SK-N-MC (cell line): ENCODE measurements around the gene PTPRG.
A peak's percentile ranks its signal among the peaks of the same experiment; 100 is the strongest.
"Not testable (repeated sequence)": the region's sequence is repeated elsewhere in the genome, so short reads cannot be mapped to it uniquely, and the experiment has no call there.

ENCODE experiments used
- DNase-seq: peaks from one replicate; pipeline ENCODE4 v3.0.0-alpha.2; 2011; ENCODE audit warnings: low read depth, low spot score
- H3K27ac ChIP-seq: fragments of 200-600 bp; sonication (generic); 2 replicates; pipeline ENCODE4 v1.5.1; 2016; ENCODE audit warnings: mixed run types
- H3K36me3 ChIP-seq: fragments of 200-600 bp; sonication (generic); 2 replicates; pipeline ENCODE4 v1.6.1; 2017; ENCODE audit warnings: antibody characterized with exemption, low read length, mixed read lengths; ENCODE audit not compliant: insufficient read depth
- H3K4me3 ChIP-seq: fragments of 200-600 bp; sonication (generic); 2 replicates; pipeline ENCODE4 v1.5.1; 2016
- H3K9ac ChIP-seq: fragments of 200-600 bp; sonication (generic); 2 replicates; pipeline ENCODE4 v1.8.0; 2017; ENCODE audit warnings: mixed run types, mixed read lengths; ENCODE audit not compliant: insufficient read length
- H3K9me3 ChIP-seq: fragments of 200-600 bp; sonication (generic); 2 replicates; pipeline ENCODE4 v1.6.1; 2017; ENCODE audit warnings: low read depth, mild to moderate bottlenecking, antibody characterized with exemption, low read length, moderate library complexity, mixed read lengths
- EZH2 ChIP-seq: fragments of 200-600 bp; sonication (generic); IDR thresholded peaks from one replicate; pipeline ENCODE4 v1.6.1; 2017; ENCODE audit warnings: antibody characterized with exemption
- FOXP2 ChIP-seq: optimal IDR thresholded peaks from 2 replicates; pipeline ENCODE3; 2011; ENCODE audit warnings: mild to moderate bottlenecking, moderate library complexity; ENCODE audit not compliant: insufficient read depth; ENCODE audit errors: extremely low read length, control extremely low read depth
- POLR2AphosphoS5 ChIP-seq: IDR thresholded peaks from 2 replicates; pipeline ENCODE4 v1.6.1; 2012; ENCODE audit warnings: mild to moderate bottlenecking, low read depth, low read length, borderline replicate concordance

The PTPRG gene

GRCh38 chr3:61530355-61530754 is 31.0 kb upstream of the PTPRG start:
- H3K9ac ChIP-seq: no peak overlapping the region
- H3K9me3 ChIP-seq: no peaks in the 10 kb centered on the region
- TF ChIP-seq FOXP2: no peak
- no peak for DNase-seq
- no peaks in the 10 kb centered on the region for H3K36me3 ChIP-seq
- H3K27ac ChIP-seq: no peak overlapping the region
- H3K4me3 ChIP-seq: no peak overlapping the region

- Histone ChIP-seq H3K4me3 (no peak overlapping the region), H3K9ac (no peak overlapping the region), H3K27ac (no peak overlapping the region), H3K36me3 (no peaks in the 10 kb centered on the region), H3K9me3 (no peaks in the 10 kb centered on the region)
- DNase-seq: no peak
- TF ChIP-seq EZH2 (no peak), POLR2AphosphoS5 (no peak), FOXP2 (no peak)
These were observed 29.8 kb upstream of the PTPRG start for GRCh38 chr3:61531528-61531927.

DNA sequence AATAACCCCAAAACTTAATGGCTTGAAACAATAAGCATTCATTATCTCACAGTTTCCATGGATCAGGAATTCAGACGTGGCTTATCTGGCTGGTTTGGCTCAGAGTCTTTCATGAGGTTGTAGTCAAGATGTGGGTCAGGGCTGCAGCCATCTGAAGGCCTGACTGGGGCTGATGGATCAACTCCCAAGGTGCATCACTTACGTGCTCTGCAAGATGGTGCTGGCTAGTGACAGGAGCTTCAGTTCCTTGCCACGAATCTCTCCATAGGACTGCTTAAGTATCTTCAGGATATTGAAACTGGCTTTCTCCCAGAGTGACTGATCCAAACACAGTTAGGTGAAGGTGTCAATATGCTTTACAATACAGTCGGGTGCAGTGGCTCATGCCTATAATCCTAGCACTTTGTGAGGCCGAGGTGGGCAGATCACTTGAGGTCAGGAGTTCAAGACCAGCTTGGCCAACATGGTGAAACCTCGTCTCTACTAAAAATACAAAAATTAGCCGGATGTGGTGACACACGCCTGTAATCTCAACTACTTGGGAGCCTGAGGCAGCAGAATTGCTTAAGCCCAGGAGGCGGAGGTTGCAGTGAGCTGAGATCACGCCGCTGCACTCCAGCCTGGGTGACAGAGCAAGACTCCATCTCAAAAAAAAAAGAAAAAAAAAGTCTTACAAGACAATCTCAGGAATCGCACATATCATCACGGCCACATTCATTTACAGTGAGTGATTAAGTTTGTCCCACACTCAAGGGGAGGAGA is 28.5 kb upstream of the PTPRG start:
- no peak overlapping the region for H3K4me3 ChIP-seq
- no peaks in the 10 kb centered on the region for H3K9me3 ChIP-seq
- DNase-seq: no peak
- H3K9ac ChIP-seq: no peak overlapping the region
- H3K36me3 ChIP-seq: no peaks in the 10 kb centered on the region
- no peak overlapping the region for H3K27ac ChIP-seq
- TF ChIP-seq POLR2AphosphoS5 (no peak), EZH2 (no peak), FOXP2 (no peak)

DNA sequence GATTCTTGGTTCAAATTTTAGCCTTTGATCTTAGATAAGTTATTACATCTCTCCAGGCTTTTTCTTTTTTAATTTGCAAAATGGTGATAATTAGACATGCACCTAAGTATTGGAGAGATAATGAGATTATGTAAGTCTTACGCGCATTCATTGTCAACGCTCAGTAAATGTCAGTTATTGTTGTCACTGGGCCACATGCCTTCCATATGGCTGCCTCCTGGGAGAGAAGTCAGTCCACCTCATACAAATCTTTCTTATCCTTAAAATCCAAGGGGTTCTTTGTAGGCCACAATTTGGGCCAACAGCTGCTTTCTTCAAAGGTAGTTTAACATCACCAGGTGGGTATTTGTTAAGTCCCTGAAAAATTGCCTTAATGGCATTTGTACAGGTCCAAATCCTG is 25.5 kb upstream of the PTPRG start:
- no peak for TF ChIP-seq FOXP2
- TF ChIP-seq POLR2AphosphoS5: no peak
- TF ChIP-seq EZH2: no peak
- no peaks in the 10 kb centered on the region for H3K36me3 ChIP-seq
- H3K9me3 ChIP-seq: no peaks in the 10 kb centered on the region
- no peak for DNase-seq
- H3K4me3 ChIP-seq: no peak overlapping the region
- H3K27ac ChIP-seq: no peak overlapping the region
- no peak overlapping the region for H3K9ac ChIP-seq

GRCh38 chr3:61537366-61537765 is 24.0 kb upstream of the PTPRG start:
- H3K9ac ChIP-seq: no peak overlapping the region
- no peaks in the 10 kb centered on the region for H3K9me3 ChIP-seq
- peak overlapping the region; percentile 23; the same call in 1 of the 2 replicates for H3K27ac ChIP-seq
- H3K36me3 ChIP-seq: no peaks in the 10 kb centered on the region
- no peak for DNase-seq
- peak overlapping the region; percentile 26 for H3K4me3 ChIP-seq
- TF ChIP-seq EZH2 (no peak), POLR2AphosphoS5 (no peak), FOXP2 (no peak)

DNA sequence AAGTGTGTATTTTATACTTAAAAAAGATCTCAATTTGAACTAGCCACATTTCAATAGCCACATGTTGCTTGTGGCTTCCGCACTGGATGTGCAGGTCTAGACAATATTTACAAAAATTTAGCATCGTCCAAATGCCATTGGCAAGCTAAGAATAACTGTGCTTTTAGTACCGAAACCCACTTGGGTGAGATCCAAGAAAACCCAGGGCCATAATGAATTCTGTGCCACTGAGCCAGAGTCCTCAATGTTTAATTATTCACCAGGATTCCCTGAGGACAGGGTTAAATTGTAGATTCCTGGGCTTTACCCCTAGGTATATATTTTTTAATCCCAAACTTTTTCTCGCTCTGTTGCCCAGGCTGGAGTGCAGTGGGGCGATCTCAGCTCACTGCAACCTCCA is 22.9 kb upstream of the PTPRG start:
- no peak overlapping the region for H3K4me3 ChIP-seq
- TF ChIP-seq EZH2: no peak
- no peak for TF ChIP-seq FOXP2
- no peak for TF ChIP-seq POLR2AphosphoS5
- no peaks in the 10 kb centered on the region for H3K36me3 ChIP-seq
- no peak overlapping the region for H3K9ac ChIP-seq
- H3K27ac ChIP-seq: no peak overlapping the region
- DNase-seq: no peak
- H3K9me3 ChIP-seq: no peaks in the 10 kb centered on the region

- H3K9ac ChIP-seq: no peak overlapping the region
- no peaks in the 10 kb centered on the region for H3K36me3 ChIP-seq
- TF ChIP-seq POLR2AphosphoS5: no peak
- DNase-seq: no peak
- no peak overlapping the region for H3K4me3 ChIP-seq
- H3K27ac ChIP-seq: no peak overlapping the region
- H3K9me3 ChIP-seq: no peaks in the 10 kb centered on the region
These were observed 19.7 kb upstream of the PTPRG start for GRCh38 chr3:61541694-61542093.

- H3K4me3 ChIP-seq: no peak overlapping the region
- TF ChIP-seq FOXP2 (no peak), EZH2 (no peak), POLR2AphosphoS5 (no peak)
- H3K27ac ChIP-seq: no peak overlapping the region
- H3K9me3 ChIP-seq: no peaks in the 10 kb centered on the region
- H3K9ac ChIP-seq: no peak overlapping the region
- DNase-seq: no peak
- H3K36me3 ChIP-seq: no peaks in the 10 kb centered on the region
These were observed 15.7 kb upstream of the PTPRG start for GRCh38 chr3:61545716-61546115.

DNA sequence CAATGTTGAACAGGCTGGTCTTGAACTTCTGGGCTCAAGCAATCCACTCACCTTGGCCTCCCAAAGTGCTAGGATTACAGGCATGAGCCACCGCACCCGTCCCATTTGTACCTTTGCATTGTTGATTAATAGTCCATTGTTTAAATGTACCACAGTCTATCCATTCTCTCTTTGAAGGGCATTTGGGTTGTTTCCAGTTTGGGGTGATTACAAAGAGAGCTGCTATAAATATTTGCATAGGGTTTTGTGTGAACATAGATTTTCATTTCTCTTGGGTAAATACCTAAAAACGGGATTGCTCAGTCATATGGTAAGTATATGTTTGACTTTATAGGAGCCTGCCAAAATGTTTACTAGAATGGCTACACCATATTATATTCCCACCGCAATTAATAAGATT is 13.7 kb upstream of the PTPRG start:
- Histone ChIP-seq H3K27ac (no peak overlapping the region), H3K9me3 (no peaks in the 10 kb centered on the region), H3K36me3 (no peaks in the 10 kb centered on the region), H3K9ac (no peak overlapping the region), H3K4me3 (no peak overlapping the region)
- no peak for DNase-seq
- no peak for TF ChIP-seq EZH2
- no peak for TF ChIP-seq POLR2AphosphoS5

DNA sequence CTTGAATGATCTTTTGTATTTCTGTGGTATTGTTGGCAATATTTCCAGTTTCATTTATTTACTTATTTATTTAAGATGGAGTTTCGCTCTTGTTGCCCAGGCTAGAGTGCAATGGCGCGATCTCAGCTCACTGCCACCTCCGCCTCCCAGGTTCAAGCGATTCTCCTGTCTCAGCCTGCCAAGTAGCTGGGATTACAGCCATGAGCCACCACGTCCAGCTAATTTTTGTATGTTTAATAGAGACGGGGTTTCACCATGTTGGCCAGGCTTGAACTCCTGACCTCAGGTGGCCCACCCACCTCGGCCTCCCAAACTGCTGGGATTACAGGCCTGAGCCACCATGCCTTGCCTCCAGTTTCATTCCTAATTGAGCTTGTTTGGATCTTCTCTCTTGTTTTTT is 8.7 kb upstream of the PTPRG start:
- H3K36me3 ChIP-seq, DNase-seq, H3K9me3 ChIP-seq: not testable (repeated sequence)

More for the DNA sequence above, 8.7 kb upstream of the PTPRG start:
- not testable (repeated sequence) for H3K9ac ChIP-seq, H3K4me3 ChIP-seq, H3K27ac ChIP-seq
